Activated T-cell treated with anti-CD3 and anti-CD28 coated beads, Interleukin-2, amount 50 U/mL, for 48 hours (primary cell): ENCODE results near the gene ACMSD.

Source experiments
- DNase-seq, 2 experiments: peaks; one replicate each; pipeline ENCODE4 v3.0.0-alpha.2; 2020

The ACMSD gene

DNA sequence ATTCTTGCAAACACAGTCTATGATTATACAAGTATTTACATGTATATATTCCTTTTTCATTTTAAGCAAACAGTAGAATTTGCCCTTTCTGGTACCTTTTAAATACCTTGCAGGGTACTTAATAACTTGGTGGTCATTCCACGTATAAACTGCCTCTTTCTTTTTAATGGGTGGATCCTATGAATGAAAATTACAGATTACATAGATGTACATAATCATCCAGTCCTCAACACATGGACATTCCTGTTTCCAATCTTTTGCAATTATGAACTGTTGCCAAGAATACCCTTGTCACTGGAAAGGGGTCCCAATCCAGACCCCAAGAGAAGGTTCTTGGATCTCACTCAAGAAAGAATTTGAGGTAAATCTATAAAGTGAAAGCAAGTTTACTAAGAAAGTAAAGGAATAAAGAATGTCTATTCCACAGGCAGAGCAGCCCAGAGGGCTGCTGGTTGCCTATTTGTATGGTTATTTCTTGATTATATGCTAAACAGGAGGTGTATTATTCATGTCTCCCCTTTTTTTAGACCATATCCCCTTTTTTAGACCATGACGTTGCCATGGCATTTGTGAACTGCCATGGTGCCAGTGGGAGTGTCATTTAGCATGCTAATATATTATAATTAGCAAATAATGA lies 72.5 kb downstream of the ACMSD start:
- DNase-seq, result no peak

GRCh38 chr2:134911400-134911785 lies 73.0 kb downstream of the ACMSD start:
- DNase-seq, result no peak

GRCh38 chr2:134912361-134912760 lies 73.9 kb downstream of the ACMSD start:
- DNase-seq, result no peak

DNA sequence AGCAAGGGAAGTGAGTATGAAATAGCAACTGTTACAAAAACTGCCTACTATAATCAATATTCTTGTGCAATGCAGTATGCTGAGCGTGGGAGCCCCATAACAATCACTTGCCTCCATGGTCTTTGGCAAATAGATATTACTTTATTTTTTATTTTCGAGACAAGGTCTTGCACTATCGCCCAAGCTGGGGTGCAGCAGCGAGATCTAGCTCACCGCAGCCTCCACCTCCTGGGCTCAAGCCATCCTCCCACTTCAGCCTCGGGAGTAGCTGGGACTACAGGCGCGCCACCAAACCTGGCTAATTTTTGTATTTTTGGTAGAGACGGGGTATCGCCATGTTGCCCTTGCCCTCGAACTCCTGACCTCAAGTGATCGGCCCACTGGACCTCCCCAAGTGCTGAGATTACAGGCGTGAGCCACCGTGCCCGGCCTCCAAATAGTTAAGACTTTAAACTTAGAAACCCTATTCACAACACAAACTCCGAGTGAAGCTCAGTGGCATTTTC lies 79.0 kb downstream of the ACMSD start:
- peak in 1 of 2 experiments; percentile 37 for DNase-seq

DNA sequence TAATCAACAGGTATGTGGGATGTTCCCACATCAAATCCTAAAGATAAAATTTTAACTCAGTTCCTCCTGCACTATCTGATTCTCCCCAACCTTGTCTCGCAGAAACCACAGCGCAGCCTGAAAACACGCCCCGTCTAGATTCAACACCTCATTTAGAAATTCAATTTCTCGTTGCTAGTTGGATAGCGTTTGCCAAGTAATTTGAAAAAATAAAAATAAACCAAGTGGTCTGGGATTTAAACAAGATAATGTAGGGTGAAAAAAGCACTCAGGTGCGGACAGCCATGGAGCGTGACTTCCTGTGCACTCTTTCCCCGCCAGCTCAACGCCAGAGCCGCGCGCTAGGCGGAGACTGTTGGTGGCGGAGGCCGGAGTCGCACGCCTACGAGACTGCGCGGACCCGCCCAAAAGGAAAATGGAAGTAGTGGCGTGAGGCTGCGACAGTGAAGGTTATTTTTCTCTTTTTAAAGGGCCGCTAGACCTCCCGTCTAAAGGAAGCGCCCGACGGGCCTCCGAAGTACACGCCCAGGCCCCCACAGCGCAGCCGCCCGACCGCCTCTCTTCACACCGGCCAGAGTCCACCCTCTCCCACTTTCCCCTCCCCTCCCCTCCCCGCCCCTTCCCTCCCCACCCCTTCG lies 79.6 kb downstream of the ACMSD start:
- peak; percentile 89 to 90 for DNase-seq

DNA sequence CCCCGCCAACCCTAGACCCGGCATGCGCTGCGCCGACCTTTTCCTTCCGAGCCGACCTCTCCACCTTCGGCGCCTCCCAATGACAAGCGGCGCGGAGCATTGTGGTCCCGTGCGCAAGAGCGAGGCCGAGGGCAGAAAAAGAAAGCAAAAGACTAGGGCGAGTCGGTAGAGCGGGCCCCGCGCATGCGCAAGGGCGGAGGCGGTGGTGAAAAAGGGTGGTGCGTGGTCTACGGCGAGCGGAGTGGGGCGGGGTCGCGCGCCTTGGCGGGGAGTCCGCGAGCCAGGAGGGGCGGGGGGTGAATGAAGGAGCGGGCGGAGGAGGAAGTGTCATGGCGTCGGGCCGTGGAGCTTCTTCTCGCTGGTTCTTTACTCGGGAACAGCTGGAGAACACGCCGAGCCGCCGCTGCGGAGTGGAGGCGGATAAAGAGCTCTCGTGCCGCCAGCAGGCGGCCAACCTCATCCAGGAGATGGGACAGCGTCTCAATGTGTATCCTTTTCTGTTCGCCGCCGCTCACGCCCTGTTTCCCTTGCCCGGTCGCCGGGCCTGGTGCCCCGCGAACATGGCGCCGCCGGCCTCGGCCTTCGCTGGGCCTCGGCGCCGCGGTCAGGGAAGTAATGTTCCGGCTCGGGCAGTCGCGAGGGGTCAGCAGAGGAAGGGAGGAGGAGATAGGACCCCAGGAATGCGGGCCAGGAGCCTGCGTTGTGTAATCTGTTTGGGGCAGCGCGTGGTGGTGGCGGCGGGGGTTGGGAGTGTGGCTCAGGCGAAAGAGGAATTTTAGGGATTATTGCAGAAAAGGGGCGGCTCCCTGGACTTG lies 80.3 kb downstream of the ACMSD start, which contains the start of gene CCNT2:
Gene CCNT2 (plus strand): TSS at position 297 of the 815 bp plus-strand sequence. CDS start 33 bp downstream, at position 330.
- peak; percentile 99 to 100 for DNase-seq

DNA sequence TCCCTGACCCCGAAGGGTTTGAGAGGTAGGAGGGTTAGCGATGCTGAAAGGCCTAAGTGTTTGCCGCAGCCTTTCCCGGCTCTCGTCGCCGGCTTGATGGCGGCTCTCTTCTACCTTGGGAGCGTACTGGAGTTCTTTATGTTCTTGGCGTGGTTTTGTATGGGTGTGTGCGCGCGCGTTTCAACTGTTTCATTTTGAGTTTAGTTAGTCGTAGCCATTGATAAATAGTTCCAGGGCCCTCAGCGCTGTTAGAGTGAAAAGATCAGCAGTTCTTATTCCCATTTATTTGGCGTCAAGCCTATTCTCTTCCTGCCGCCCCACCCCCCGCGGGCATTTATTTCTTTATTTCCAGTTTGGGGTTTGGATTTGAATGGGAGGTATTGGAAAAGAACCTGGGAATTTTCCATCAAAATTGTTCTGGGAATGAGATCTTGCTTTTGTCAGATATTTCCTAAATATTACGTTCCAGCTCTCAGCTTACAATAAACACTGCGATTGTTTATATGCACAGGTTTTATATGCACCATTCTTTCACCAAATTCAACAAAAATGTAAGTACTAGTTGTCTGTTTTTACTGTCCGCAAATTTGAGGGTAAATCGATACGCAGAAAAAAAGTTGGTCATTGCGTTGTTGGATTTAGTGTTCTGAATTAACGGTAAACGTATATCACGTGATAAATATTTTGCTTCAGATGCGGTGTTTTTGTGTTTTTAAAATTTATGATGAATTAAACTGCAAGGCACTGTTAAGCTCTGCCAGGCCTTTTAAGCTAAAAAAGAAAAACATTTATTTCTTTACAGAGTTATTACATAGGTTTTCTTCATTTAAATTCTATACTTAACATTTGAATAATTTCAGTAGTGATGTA lies 81.2 kb downstream of the ACMSD start:
- peak; percentile 75 for DNase-seq

DNA sequence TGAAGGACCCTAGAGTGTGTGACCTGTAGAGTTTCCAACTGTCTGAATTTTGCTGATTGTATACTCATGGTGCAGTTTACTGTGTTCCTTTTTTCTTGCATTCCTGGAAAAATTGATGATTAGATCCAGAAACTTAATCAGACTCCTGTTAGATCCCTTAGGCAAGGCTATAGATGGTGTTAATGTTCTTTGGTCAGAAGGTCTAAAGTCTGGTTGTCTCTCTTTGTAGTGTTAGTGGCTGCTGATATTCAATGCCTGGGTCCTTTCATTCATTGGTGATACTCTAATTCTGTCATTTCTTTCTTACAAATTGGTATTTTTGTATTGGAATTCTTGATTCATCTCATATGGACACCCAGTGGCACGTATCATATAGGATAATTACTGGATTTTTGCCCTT lies 86.5 kb downstream of the ACMSD start:
- DNase-seq, result no peak

DNA sequence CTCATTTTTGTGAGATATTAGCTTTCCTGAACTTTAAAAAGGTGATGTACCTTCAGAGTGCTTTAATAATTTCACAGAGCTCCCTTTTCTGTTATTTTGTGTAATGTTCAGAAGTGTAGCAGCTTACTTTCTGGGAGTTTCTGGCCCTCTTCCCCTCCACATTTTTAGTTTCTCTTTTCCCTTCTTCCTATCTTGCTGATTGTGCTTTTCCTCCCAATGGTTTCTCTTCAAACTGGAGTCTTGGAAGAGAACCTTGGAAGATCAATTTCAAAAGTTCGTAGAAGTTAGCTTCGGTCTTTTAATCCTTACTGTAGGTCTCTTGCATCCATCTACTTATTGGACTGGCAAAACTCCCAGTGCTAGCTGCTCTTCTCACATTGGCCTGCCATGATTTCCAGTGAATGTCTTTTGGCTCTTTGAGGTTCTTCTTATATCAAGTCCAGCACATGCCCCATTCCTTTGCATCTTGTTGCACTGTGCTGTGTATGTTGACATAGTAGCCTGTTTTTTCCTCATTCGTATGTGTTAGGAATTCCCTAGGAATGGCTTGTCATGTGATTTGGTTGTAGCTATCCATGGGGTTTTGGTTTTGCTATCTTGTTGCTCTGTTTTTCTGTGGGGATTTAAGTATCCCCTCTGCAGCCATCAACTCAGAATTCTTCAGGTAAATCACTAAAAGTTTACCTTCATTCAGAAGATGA lies 88.0 kb downstream of the ACMSD start:
- DNase-seq, result no peak

- no peak for DNase-seq
Observed at GRCh38 chr2:134927195-134927594, 88.8 kb downstream of the ACMSD start.

GRCh38 chr2:134932864-134933526 lies 94.6 kb downstream of the ACMSD start:
- DNase-seq, result no peak

GRCh38 chr2:134933732-134934131 lies 95.3 kb downstream of the ACMSD start:
- no peak for DNase-seq

DNA sequence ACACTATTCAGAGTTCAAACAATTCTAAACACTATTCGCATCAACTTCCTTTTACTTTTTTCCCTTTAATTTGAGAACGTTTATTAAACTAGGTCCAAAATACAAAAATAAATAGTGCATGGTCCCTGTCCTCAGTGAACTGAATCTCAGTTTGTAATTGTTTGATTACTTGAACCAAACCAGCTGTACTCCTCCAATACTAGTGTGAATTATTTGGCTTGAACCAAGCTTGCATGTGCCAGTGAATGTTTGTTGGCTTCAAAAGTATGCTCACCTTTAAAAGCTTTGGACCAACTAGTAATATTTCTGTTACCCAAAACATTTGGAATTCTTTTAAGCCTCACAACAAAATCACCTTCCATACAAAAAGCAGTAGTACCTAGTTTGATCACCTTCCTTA lies 95.7 kb downstream of the ACMSD start:
- DNase-seq, result no peak

GRCh38 chr2:134934641-134935040 lies 96.2 kb downstream of the ACMSD start:
- no peak for DNase-seq

DNA sequence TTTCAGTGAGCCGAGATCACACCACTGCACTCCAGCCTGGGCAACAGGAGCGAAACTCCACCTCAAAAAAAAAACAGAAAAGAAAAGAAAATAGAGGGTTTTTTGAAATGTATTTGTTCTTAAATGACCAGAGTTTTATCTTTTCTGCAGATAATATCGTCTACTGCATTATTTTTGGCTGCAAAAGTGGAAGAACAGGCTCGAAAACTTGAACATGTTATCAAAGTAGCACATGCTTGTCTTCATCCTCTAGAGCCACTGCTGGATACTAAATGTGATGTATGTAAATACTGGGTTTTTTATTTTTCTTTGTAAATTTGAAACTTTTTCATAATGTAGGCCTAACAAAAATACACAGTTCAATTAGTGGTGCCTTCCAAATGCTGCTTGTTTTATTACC lies 98.3 kb downstream of the ACMSD start:
- no peak for DNase-seq

- no peak for DNase-seq
Observed at GRCh38 chr2:134943540-134943939, 105.1 kb downstream of the ACMSD start.

- no peak for DNase-seq
Observed at GRCh38 chr2:134944975-134945374, 106.6 kb downstream of the ACMSD start.

- no peak for DNase-seq
Observed at GRCh38 chr2:134946073-134946472, 107.7 kb downstream of the ACMSD start.

- no peak for DNase-seq
Observed at GRCh38 chr2:134949981-134950708, 111.7 kb downstream of the ACMSD start.

DNA sequence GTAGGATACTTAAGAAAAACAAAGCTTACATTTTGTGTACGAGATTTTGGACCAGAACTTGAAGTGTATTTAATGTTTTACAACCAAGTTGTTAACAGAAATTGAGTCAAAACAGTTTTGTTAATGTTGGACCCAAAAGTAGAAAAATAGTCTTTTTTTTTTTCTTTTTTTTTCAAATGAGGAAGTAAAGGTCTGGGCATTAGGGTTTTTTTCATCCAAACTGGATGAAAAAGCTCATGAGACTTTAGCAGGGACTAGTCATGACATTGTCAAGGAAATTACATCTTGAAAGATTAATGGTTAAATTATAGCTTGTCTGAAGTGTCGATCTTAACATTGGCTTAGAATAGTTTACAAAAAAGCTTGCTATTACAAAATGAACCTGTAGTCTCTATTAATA lies 112.5 kb downstream of the ACMSD start:
- no peak for DNase-seq
